A673 (cell line): ENCODE measurements around the gene SLC4A8. TPM values are rescaled to one million over a fixed set of nuclear protein-coding genes. Genes with fewer than 3 reads are reported as not detected.

ENCODE experiments used
- BruUV-seq: library from RNA; stranded (reverse); fragments of 400-500 nt; replicated peaks from 2 replicates; lab custom pipeline; 2021; lab: Mats Ljungman, UMichigan
- CTCF ChIA-PET: fragments of 300-600 bp; sonication (Branson Sonifier 250); formaldehyde crosslinking; loops from one replicate; lab custom pipeline; 2022; ENCODE audit warnings: antibody characterized with exemption; lab: Charles Lee
- POLR2A ChIA-PET: fragments of 300-600 bp; sonication (Branson Sonifier 250); formaldehyde crosslinking; loops from one replicate; lab custom pipeline; 2022; ENCODE audit warnings: antibody characterized with exemption; ENCODE audit not compliant: low non-redundant PET; lab: Charles Lee
- DNase-seq: peaks from one replicate; pipeline ENCODE4 v3.0.0-alpha.2; 2015; ENCODE audit warnings: low spot score
- H3K27ac ChIP-seq: fragments of 200-600 bp; sonication (generic); 2 replicates; pipeline ENCODE4 v1.5.1; 2016; ENCODE audit warnings: mixed run types, low read depth, mild to moderate bottlenecking, mixed read lengths, antibody characterized with exemption, low read length; ENCODE audit not compliant: poor library complexity, severe bottlenecking
- H3K27me3 ChIP-seq: fragments of 200-600 bp; sonication (generic); replicated peaks from 2 replicates; pipeline ENCODE4 v1.6.1; 2017; ENCODE audit warnings: mixed run types, low read depth, mild to moderate bottlenecking, mixed read lengths, antibody characterized with exemption, low read length; ENCODE audit not compliant: insufficient read depth, poor library complexity
- H3K36me3 ChIP-seq: fragments of 200-600 bp; sonication (generic); 2 replicates; pipeline ENCODE4 v1.6.1; 2016; ENCODE audit warnings: mixed run types, mild to moderate bottlenecking, mixed read lengths, antibody characterized with exemption, low read length; ENCODE audit not compliant: insufficient read depth, poor library complexity, severe bottlenecking
- H3K4me1 ChIP-seq: fragments of 200-600 bp; sonication (generic); 2 replicates; pipeline ENCODE4 v1.6.1; 2017; ENCODE audit warnings: mixed run types, mild to moderate bottlenecking, mixed read lengths, antibody characterized with exemption, low read length; ENCODE audit not compliant: insufficient read depth, poor library complexity, severe bottlenecking
- H3K4me3 ChIP-seq: fragments of 200-600 bp; sonication (generic); 2 replicates; pipeline ENCODE4 v1.5.1; 2016; ENCODE audit warnings: low read depth, mixed run types, mild to moderate bottlenecking, mixed read lengths, low read length; ENCODE audit not compliant: poor library complexity, severe bottlenecking
- H3K9me3 ChIP-seq: fragments of 200-600 bp; sonication (generic); 2 replicates; pipeline ENCODE4 v1.6.1; 2016; ENCODE audit warnings: mixed run types, low read depth, mild to moderate bottlenecking, mixed read lengths, antibody characterized with exemption, low read length; ENCODE audit not compliant: poor library complexity, severe bottlenecking
- CTCF ChIP-seq: fragments of 300-800, 200-600 bp; sonication (generic); conservative IDR thresholded peaks from 2 replicates; pipeline ENCODE4 v1.5.1; 2017; ENCODE audit warnings: low read depth, mild to moderate bottlenecking, antibody characterized with exemption, low read length, moderate library complexity, mixed read lengths
- EZH2 ChIP-seq: fragments of 200-600 bp; sonication (generic); IDR thresholded peaks from 2 replicates; pipeline ENCODE4 v1.6.1; 2017; ENCODE audit warnings: borderline replicate concordance, low read depth, mild to moderate bottlenecking, mixed read lengths, antibody characterized with exemption, low read length; ENCODE audit not compliant: poor library complexity, severe bottlenecking
- intact Hi-C: fragments of 100-400 bp; cut with micrococcal nuclease; formaldehyde crosslinking; loops from one replicate; pipeline ENCODE4 v1.10.0; 2022; ENCODE audit not compliant: unreplicated experiment
- total RNA-seq: library from RNA; stranded (reverse); gene quantifications from 2 replicates; pipeline ENCODE4 v1.2.3, GENCODE V29; 2021

Gene SLC4A8
- total RNA-seq, 1 experiment from 2014 or later, result 0.73 TPM

- no TSS peak for BruUV-seq
- peaks cover 10% of the 10 kb centered on the region for H3K27me3 ChIP-seq
- no peaks in the 10 kb centered on the region for H3K4me1 ChIP-seq
- H3K27ac ChIP-seq, result no peak overlapping the region
- intact Hi-C loops, result no loop called here
- ChIA-PET POLR2A (no interaction called here), CTCF (no interaction called here)
- no peak overlapping the region for H3K4me3 ChIP-seq
- no peak for DNase-seq
- no peaks in the 10 kb centered on the region for H3K9me3 ChIP-seq
- H3K36me3 ChIP-seq, result no peaks in the 10 kb centered on the region
- TF ChIP-seq CTCF, result no peak
- TF ChIP-seq EZH2, result no peak
These were observed 31.9 kb upstream of the SLC4A8 start for GRCh38 chr12:51392556-51393237.

GRCh38 chr12:51393676-51394545 lies 30.7 kb upstream of the SLC4A8 start:
- ChIA-PET CTCF (no interaction called here), POLR2A (no interaction called here)
- H3K27me3 ChIP-seq, result peaks cover 10% of the 10 kb centered on the region
- no peaks in the 10 kb centered on the region for H3K4me1 ChIP-seq
- no peak overlapping the region for H3K27ac ChIP-seq
- H3K36me3 ChIP-seq, result no peaks in the 10 kb centered on the region
- DNase-seq, result no peak
- no peaks in the 10 kb centered on the region for H3K9me3 ChIP-seq
- H3K4me3 ChIP-seq, result no peak overlapping the region
- intact Hi-C loops, result no loop called here
- BruUV-seq, result no TSS peak
- no peak for TF ChIP-seq CTCF
- TF ChIP-seq EZH2, result no peak

- Histone ChIP-seq H3K27ac (no peak overlapping the region), H3K27me3 (peaks cover 10% of the 10 kb centered on the region), H3K4me3 (no peak overlapping the region), H3K4me1 (no peaks in the 10 kb centered on the region), H3K9me3 (no peaks in the 10 kb centered on the region), H3K36me3 (no peaks in the 10 kb centered on the region)
- no TSS peak for BruUV-seq
- ChIA-PET CTCF (interaction anchor here (0.6 kb wide), 1 partner anchor 19 kb away, joined by 3 read pairs; no protein-coding TSS in a partner anchor), POLR2A (no interaction called here)
- TF ChIP-seq EZH2, result no peak
- TF ChIP-seq CTCF, result no peak
- intact Hi-C loops, result no loop called here
- no peak for DNase-seq
These were observed 29.1 kb upstream of the SLC4A8 start for GRCh38 chr12:51395283-51396230.
